ENCODE results near the gene MYL10. TPM values are rescaled to one million over a fixed set of nuclear protein-coding genes. Genes with fewer than 3 reads are reported as not detected.

Gene MYL10
- total RNA-seq, 1 donor from 2014 or later: not detected

- DNase-seq (ENCODE audit: low spot score, unreplicated experiment): no peak
- Mint-ChIP-seq H3K27ac (no peak overlapping the region), H3K4me1 (ENCODE audit: low read depth) (no peaks in the 10 kb centered on the region), H3K4me3 (ENCODE audit: low read depth) (no peak overlapping the region), H3K9me3 (ENCODE audit: low read depth) (peaks cover 4% of the 10 kb centered on the region), H3K27me3 (peaks cover 7% of the 10 kb centered on the region), H3K36me3 (ENCODE audit: insufficient read depth) (no peaks in the 10 kb centered on the region)
- TF ChIP-seq CTCF (IDR thresholded peaks at IDR 0.05; ENCODE audit: unreplicated experiment): no peak
Observed at GRCh38 chr7:101669307-101669706, 40.2 kb upstream of the MYL10 start.

- Mint-ChIP-seq H3K4me1 (ENCODE audit: low read depth) (no peaks in the 10 kb centered on the region), H3K4me3 (ENCODE audit: low read depth) (no peak overlapping the region), H3K36me3 (ENCODE audit: insufficient read depth) (no peaks in the 10 kb centered on the region), H3K27me3 (peaks cover 7% of the 10 kb centered on the region), H3K9me3 (ENCODE audit: low read depth) (peaks cover 4% of the 10 kb centered on the region), H3K27ac (no peak overlapping the region)
- TF ChIP-seq CTCF (IDR thresholded peaks at IDR 0.05; ENCODE audit: unreplicated experiment): no peak
- DNase-seq (ENCODE audit: low spot score, unreplicated experiment): no peak
Observed at GRCh38 chr7:101668726-101669125, 39.6 kb upstream of the MYL10 start.

- H3K36me3 Mint-ChIP-seq (ENCODE audit: insufficient read depth): no peaks in the 10 kb centered on the region
- H3K4me3 Mint-ChIP-seq (ENCODE audit: low read depth): no peak overlapping the region
- TF ChIP-seq CTCF (IDR thresholded peaks at IDR 0.05; ENCODE audit: unreplicated experiment): no peak
- peaks cover 9% of the 10 kb centered on the region for H3K27me3 Mint-ChIP-seq
- H3K4me1 Mint-ChIP-seq (ENCODE audit: low read depth): no peaks in the 10 kb centered on the region
- no peak overlapping the region for H3K27ac Mint-ChIP-seq
- no peak for DNase-seq (ENCODE audit: low spot score, unreplicated experiment)
- H3K9me3 Mint-ChIP-seq (ENCODE audit: low read depth): peaks cover 4% of the 10 kb centered on the region
Observed at GRCh38 chr7:101667920-101668319, 38.8 kb upstream of the MYL10 start.

- H3K4me3 Mint-ChIP-seq (ENCODE audit: low read depth): no peak overlapping the region
- no peak for TF ChIP-seq CTCF (IDR thresholded peaks at IDR 0.05; ENCODE audit: unreplicated experiment)
- H3K36me3 Mint-ChIP-seq (ENCODE audit: insufficient read depth): no peaks in the 10 kb centered on the region
- DNase-seq (ENCODE audit: low spot score, unreplicated experiment): no peak
- no peak overlapping the region for H3K27ac Mint-ChIP-seq
- peaks cover 4% of the 10 kb centered on the region for H3K9me3 Mint-ChIP-seq (ENCODE audit: low read depth)
- H3K27me3 Mint-ChIP-seq: peaks cover 9% of the 10 kb centered on the region
- H3K4me1 Mint-ChIP-seq (ENCODE audit: low read depth): no peaks in the 10 kb centered on the region
Observed at GRCh38 chr7:101667399-101667798, 38.3 kb upstream of the MYL10 start.

GRCh38 chr7:101666741-101667140 is 37.6 kb upstream of the MYL10 start:
- H3K27me3 Mint-ChIP-seq: peaks cover 9% of the 10 kb centered on the region
- no peaks in the 10 kb centered on the region for H3K36me3 Mint-ChIP-seq (ENCODE audit: insufficient read depth)
- H3K9me3 Mint-ChIP-seq (ENCODE audit: low read depth): peaks cover 4% of the 10 kb centered on the region
- no peak overlapping the region for H3K4me3 Mint-ChIP-seq (ENCODE audit: low read depth)
- no peak for TF ChIP-seq CTCF (IDR thresholded peaks at IDR 0.05; ENCODE audit: unreplicated experiment)
- no peak for DNase-seq (ENCODE audit: low spot score, unreplicated experiment)
- H3K4me1 Mint-ChIP-seq (ENCODE audit: low read depth): no peaks in the 10 kb centered on the region
- no peak overlapping the region for H3K27ac Mint-ChIP-seq

Data from progenitor cell of endocrine pancreas (in vitro differentiated cells).